OCI-LY1 (cell line): ENCODE results near the gene FUBP3.

Experiments
- H2AFZ ChIP-seq: fragments of 200-600 bp; sonication (generic), shearing (Covaris generic); 2 replicates; pipeline ENCODE4 v1.6.0; 2014; ENCODE audit warnings: antibody characterized with exemption, mild to moderate bottlenecking, low read length
- H3F3A ChIP-seq: fragments of 200-600 bp; sonication (generic), shearing (Covaris generic); 2 replicates; pipeline ENCODE4 v1.6.0; 2014; ENCODE audit warnings: mild to moderate bottlenecking, antibody characterized with exemption, low read length, moderate library complexity; ENCODE audit not compliant: insufficient read depth
- H3K27ac ChIP-seq: fragments of 200-600 bp; sonication (generic); 2 replicates; pipeline ENCODE4 v1.5.1; 2014; ENCODE audit warnings: low read length, mixed run types, mild to moderate bottlenecking, low read depth; ENCODE audit not compliant: poor library complexity, severe bottlenecking
- H3K27me3 ChIP-seq: fragments of 200-600 bp; sonication (generic); 2 replicates; pipeline ENCODE4 v1.6.0; 2014; ENCODE audit warnings: antibody characterized with exemption, mild to moderate bottlenecking, low read length, moderate library complexity; ENCODE audit not compliant: insufficient read depth
- H3K36me3 ChIP-seq: fragments of 200-600 bp; sonication (generic); 2 replicates; pipeline ENCODE4 v1.6.1; 2014; ENCODE audit warnings: mild to moderate bottlenecking, antibody characterized with exemption, low read length, moderate library complexity, mixed read lengths; ENCODE audit not compliant: insufficient read depth
- H3K4me1 ChIP-seq: fragments of 200-600 bp; sonication (generic); 2 replicates; pipeline ENCODE4 v1.5.1; 2014; ENCODE audit warnings: mild to moderate bottlenecking, low read length, moderate library complexity; ENCODE audit not compliant: insufficient read depth, severe bottlenecking
- H3K4me2 ChIP-seq: fragments of 200-600 bp; sonication (generic), shearing (Covaris generic); 2 replicates; pipeline ENCODE4 v1.6.1; 2014; ENCODE audit warnings: low read length
- H3K4me3 ChIP-seq: fragments of 200-600 bp; sonication (generic); 2 replicates; pipeline ENCODE4 v1.5.1; 2014; ENCODE audit warnings: low read length, low read depth, mild to moderate bottlenecking, mixed read lengths; ENCODE audit not compliant: poor library complexity, severe bottlenecking
- H3K79me2 ChIP-seq: fragments of 200-600 bp; shearing (Covaris generic); 2 replicates; pipeline ENCODE4 v1.6.1; 2016; ENCODE audit warnings: mixed run types, low read length, mixed read lengths; ENCODE audit not compliant: insufficient read depth
- H3K9ac ChIP-seq: fragments of 200-600 bp; sonication (generic), shearing (Covaris generic); 2 replicates; pipeline ENCODE4 v1.6.1; 2014; ENCODE audit warnings: mild to moderate bottlenecking, low read length, mixed read lengths
- H3K9me2 ChIP-seq: fragments of 200-600 bp; sonication (generic), shearing (Covaris generic); 2 replicates; pipeline ENCODE4 v1.6.1; 2014; ENCODE audit warnings: low read depth, mild to moderate bottlenecking, low read length, mixed read lengths
- H3K9me3 ChIP-seq: fragments of 200-600 bp; shearing (Covaris generic); 2 replicates; pipeline ENCODE4 v1.6.1; 2014; ENCODE audit warnings: low read length, mixed read lengths
- H4K20me1 ChIP-seq: fragments of 200-600 bp; sonication (generic), shearing (Covaris generic); 2 replicates; pipeline ENCODE4 v1.6.0; 2016; ENCODE audit warnings: mild to moderate bottlenecking, low read length; ENCODE audit not compliant: insufficient read depth
- EZH2 ChIP-seq: fragments of 200-600 bp; sonication (generic), shearing (Covaris generic); IDR thresholded peaks from 2 replicates; pipeline ENCODE4 v1.8.0; 2017; ENCODE audit warnings: borderline replicate concordance, mixed run types, mild to moderate bottlenecking, antibody characterized with exemption, low read length, moderate library complexity, mixed read lengths
- TF ChIP-seq, protein P1 (sequence below): fragments of 200-600 bp; sonication (generic), shearing (Covaris generic); IDR thresholded peaks from 2 replicates; pipeline ENCODE4 v1.5.1; 2017; ENCODE audit warnings: mild to moderate bottlenecking, antibody characterized with exemption, low read length, moderate library complexity, mixed read lengths

The FUBP3 gene

DNA sequence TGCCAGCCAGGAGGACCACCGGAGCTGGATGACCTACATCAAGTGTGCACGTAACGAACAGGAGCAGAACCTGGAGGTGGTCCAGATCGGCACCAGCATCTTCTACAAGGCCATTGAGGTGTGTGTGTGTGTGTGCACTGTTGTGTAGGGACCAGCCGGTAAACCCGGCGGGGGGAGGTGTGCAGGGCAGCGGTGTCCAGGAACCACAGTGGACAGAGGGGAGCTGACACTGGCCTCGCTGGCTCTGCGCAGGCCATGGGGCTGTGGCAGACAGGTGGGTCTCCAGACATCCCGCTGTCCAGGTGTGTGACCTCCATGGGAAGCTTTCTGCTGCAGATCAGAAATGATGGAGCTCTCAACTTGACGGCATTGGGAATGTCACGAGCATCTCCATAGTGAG, 88.8 kb downstream of the FUBP3 start:
- Histone ChIP-seq H3K36me3 (no peaks in the 10 kb centered on the region), H3K27me3 (0 out of 2 replicates have a peak, but pooled peaks cover 3% of the 10 kb centered on the region), H3K9ac (no peak overlapping the region), H3K4me1 (no peaks in the 10 kb centered on the region), H3K4me2 (no peak overlapping the region), H3K9me3 (no peaks in the 10 kb centered on the region), H3F3A (no peaks in the 10 kb centered on the region), H3K79me2 (no peaks in the 10 kb centered on the region), H3K27ac (no peak overlapping the region), H3K4me3 (no peak overlapping the region), H3K9me2 (no peaks in the 10 kb centered on the region), H2AFZ (no peak overlapping the region), H4K20me1 (no peaks in the 10 kb centered on the region)
- TF ChIP-seq EZH2 = no peak
- TF ChIP-seq, protein P1, sequence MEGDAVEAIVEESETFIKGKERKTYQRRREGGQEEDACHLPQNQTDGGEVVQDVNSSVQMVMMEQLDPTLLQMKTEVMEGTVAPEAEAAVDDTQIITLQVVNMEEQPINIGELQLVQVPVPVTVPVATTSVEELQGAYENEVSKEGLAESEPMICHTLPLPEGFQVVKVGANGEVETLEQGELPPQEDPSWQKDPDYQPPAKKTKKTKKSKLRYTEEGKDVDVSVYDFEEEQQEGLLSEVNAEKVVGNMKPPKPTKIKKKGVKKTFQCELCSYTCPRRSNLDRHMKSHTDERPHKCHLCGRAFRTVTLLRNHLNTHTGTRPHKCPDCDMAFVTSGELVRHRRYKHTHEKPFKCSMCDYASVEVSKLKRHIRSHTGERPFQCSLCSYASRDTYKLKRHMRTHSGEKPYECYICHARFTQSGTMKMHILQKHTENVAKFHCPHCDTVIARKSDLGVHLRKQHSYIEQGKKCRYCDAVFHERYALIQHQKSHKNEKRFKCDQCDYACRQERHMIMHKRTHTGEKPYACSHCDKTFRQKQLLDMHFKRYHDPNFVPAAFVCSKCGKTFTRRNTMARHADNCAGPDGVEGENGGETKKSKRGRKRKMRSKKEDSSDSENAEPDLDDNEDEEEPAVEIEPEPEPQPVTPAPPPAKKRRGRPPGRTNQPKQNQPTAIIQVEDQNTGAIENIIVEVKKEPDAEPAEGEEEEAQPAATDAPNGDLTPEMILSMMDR = no peak

DNA sequence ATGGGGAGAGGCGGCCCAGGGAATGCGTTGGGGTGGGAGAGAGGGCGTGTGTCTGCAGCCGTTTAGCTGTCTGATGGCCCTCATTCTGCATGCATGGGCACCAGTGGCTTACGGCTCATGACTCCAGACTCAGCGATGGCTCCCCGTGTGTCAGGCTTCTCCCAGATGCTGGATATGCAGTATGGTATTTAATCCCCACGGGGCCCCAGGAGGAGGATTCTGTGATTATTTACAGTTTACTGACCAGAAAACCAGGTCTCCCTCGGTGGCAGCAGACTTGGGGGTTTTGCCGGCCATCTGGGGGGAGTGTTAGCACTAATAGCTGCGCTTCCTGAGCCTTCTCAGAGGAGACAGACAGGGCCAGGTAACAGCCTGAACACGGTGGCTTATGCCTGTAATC, 89.3 kb downstream of the FUBP3 start:
- no peaks in the 10 kb centered on the region for H4K20me1 ChIP-seq
- no peaks in the 10 kb centered on the region for H3K9me3 ChIP-seq
- 0 out of 2 replicates have a peak, but pooled peaks cover 3% of the 10 kb centered on the region for H3K27me3 ChIP-seq
- H3K9me2 ChIP-seq = no peaks in the 10 kb centered on the region
- H3K4me1 ChIP-seq = no peaks in the 10 kb centered on the region
- H3K27ac ChIP-seq = no peak overlapping the region
- H3K36me3 ChIP-seq = no peaks in the 10 kb centered on the region
- no peak overlapping the region for H2AFZ ChIP-seq
- TF ChIP-seq, protein P1 = no peak
- TF ChIP-seq EZH2 = no peak
- no peaks in the 10 kb centered on the region for H3F3A ChIP-seq
- no peak overlapping the region for H3K4me2 ChIP-seq
- H3K9ac ChIP-seq = no peak overlapping the region
- no peaks in the 10 kb centered on the region for H3K79me2 ChIP-seq
- H3K4me3 ChIP-seq = no peak overlapping the region

DNA sequence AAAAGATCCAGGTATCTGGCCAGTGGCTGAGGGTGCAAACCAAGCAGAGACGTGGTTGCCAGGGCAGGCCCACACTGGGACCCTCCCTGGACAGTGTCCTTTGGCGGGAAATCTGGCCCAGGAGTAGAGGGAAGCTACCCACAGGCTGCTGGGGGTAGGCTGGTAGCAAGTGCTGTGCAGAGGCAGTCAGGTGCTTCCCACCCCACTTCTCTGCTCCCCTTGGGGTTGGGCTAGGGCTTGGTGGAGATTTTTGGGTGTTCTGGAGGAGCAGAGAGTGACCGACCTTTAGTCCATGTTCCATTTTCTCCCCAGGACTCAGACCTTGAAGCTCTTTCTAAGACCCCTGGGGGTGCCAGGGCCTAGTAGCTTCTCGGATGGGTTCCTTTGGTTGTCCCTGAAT, 90.6 kb downstream of the FUBP3 start:
- Histone ChIP-seq H3K9me3 (no peaks in the 10 kb centered on the region), H3K79me2 (no peaks in the 10 kb centered on the region), H3K4me3 (no peak overlapping the region), H3K9ac (no peak overlapping the region), H3K27me3 (0 out of 2 replicates have a peak, but pooled peaks cover 3% of the 10 kb centered on the region), H3K4me1 (no peaks in the 10 kb centered on the region), H3K4me2 (no peak overlapping the region), H4K20me1 (no peaks in the 10 kb centered on the region), H3F3A (no peaks in the 10 kb centered on the region), H3K36me3 (no peaks in the 10 kb centered on the region), H3K9me2 (no peaks in the 10 kb centered on the region), H3K27ac (no peak overlapping the region), H2AFZ (no peak overlapping the region)
- TF ChIP-seq EZH2 = no peak
- TF ChIP-seq, protein P1 = no peak
